Germinal center (tissue), 1 donor: ENCODE results near the gene C19orf38.

Source experiments
- DNase-seq: peaks from one replicate; pipeline ENCODE4 v3.0.0; 2012; ENCODE audit warnings: mixed read lengths, low spot score

The C19orf38 gene

GRCh38 chr19:10848230-10848856 is at the start of gene C19orf38:
C19orf38 (plus strand) TSS chr19:10848415; CDS start chr19:10848509, 94 bp downstream.
- DNase-seq = no peak

- no peak for DNase-seq
Observed at GRCh38 chr19:10800488-10800887, 47.7 kb upstream of the C19orf38 start.

- DNase-seq = no peak
Observed at GRCh38 chr19:10802479-10802878, 45.7 kb upstream of the C19orf38 start.

GRCh38 chr19:10803252-10803651 is 45.0 kb upstream of the C19orf38 start:
- no peak for DNase-seq

GRCh38 chr19:10805065-10805757 is 43.0 kb upstream of the C19orf38 start:
- no peak for DNase-seq

- DNase-seq = no peak
Observed at GRCh38 chr19:10805758-10806247, 42.4 kb upstream of the C19orf38 start.

DNA sequence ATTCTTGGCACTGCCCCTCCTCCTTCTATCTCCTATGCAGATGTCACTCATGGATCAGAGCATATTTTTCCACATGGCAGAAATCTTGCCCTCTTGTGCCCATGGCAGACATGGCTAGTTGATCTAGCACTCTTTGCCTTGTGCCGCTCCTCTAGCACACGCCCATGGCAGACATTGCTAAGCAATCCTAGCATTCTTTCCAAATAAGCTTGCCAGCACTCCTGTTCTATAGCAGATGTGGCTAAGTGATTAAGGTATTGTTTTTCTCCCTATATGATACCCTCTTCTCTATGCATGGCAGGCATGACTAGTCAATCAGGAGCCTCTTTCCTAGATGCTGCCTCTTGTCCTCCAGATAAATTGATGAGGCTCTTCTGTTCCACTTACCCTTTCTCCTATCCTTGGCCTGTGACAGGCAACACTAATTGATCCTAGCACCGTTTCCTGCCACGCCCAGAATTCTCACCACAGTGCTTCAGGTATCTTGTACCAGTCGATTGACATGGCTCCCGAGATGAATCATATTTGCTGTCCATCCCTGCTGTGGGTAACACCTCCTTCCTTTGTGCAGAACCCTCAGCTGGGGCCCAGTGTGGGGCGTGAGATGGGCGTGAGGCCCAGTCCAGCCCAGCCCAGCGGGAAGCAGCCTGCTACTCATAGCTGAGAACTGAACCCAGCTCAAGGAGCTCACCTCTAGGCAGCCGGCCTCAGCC is 39.1 kb upstream of the C19orf38 start:
- DNase-seq = no peak

GRCh38 chr19:10809651-10810285 is 38.4 kb upstream of the C19orf38 start:
- DNase-seq = no peak

- DNase-seq = no peak
Observed at GRCh38 chr19:10811391-10812111, 36.7 kb upstream of the C19orf38 start.

GRCh38 chr19:10812196-10812595 is 36.0 kb upstream of the C19orf38 start:
- no peak for DNase-seq

- DNase-seq = no peak
Observed at GRCh38 chr19:10812902-10813404, 35.3 kb upstream of the C19orf38 start.

DNA sequence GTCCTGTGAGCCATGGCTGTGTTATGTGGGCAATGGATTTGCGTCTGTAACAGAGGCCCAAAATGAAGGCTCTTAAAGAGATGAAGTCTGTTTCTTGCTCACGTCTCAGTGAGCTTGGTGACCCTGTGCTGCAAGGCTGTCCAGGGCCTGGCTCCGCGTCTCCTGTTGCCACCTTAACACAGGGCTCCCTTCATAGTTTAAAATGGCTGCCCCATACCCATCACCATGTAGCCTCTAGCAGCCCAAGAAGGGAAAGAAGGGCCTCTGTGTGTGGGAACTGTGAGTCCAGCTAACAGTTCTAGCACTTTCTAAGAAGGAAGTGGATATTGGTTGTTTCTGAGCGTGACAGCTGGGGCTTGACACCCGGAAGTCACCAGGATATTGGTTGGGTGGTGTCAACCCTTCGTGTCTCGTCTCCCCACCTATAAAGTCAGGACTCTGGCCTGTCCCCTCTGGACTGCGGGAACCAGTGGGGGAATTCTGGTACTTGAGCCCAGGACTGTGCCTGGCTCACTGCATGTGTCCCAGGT is 33.1 kb upstream of the C19orf38 start:
- DNase-seq = no peak

DNA sequence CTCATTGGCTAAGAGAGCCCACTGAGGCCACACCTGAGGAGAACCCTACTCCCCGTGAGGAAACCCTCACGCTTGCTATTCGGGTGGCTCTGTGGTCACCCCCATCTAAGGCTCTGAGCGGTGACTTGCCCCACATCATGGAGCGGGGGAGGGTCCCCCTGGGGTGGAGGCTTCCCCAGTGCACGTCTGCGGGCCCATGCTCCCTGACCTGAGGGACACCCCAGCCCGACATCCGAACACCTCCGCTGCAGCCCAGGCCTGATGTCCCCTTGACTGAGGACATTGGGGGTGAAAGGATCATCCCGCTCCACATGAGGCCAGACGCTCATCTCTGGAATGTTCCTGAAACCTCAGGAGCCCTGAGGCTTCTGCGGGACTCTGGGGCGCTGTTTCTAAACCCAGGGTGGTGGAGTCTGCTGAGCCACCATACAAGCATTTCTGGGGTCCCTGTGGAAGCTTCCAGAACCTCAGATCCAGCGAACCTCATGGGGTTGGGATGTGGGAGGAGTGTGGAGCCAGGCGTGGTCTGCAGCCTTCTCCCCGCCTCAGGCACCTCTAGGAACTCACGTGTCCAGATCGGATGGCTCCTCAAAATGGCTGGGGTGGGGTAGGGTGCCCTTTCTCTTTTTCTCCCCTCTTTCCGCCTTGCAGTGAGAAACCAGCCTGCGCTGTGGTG is 32.1 kb upstream of the C19orf38 start:
- no peak for DNase-seq

- no peak for DNase-seq
Observed at GRCh38 chr19:10816691-10817090, 31.5 kb upstream of the C19orf38 start.

DNA sequence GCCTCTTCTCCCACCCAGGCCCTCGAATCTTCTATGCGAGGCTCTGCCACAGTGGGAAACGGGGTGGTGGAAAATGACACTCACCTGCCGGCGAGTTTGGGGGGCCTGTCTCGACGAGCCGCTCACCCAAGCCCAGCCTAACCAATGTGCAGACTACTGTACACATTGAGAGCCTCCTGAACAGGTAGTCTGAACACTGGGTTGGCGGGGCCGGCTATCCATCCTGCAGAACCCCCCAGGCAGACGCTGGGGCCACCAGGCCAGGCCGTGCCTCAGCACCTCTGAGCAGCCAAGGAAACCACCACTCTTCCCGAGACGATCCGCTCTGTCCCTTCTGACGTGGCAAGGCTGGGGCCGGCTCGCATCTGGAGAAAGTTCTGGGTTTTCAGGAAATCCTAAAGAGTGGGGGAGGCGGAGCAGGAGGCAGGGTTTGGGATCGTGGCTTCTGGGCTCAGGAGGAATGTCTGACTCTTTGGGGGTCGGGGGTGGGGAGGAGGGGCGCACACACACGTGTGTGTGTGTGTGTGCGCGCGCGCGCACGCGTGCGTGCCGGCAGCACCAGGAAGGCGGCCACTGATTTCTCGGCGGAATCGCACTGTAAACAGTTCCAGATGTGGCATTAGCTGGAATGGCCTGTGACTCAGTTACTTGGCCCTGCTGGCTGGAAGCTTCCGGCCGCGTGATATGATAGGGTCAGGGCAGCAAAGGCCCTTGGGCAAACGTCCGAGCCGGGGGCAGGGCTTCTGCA is 30.8 kb upstream of the C19orf38 start:
- no peak for DNase-seq

DNA sequence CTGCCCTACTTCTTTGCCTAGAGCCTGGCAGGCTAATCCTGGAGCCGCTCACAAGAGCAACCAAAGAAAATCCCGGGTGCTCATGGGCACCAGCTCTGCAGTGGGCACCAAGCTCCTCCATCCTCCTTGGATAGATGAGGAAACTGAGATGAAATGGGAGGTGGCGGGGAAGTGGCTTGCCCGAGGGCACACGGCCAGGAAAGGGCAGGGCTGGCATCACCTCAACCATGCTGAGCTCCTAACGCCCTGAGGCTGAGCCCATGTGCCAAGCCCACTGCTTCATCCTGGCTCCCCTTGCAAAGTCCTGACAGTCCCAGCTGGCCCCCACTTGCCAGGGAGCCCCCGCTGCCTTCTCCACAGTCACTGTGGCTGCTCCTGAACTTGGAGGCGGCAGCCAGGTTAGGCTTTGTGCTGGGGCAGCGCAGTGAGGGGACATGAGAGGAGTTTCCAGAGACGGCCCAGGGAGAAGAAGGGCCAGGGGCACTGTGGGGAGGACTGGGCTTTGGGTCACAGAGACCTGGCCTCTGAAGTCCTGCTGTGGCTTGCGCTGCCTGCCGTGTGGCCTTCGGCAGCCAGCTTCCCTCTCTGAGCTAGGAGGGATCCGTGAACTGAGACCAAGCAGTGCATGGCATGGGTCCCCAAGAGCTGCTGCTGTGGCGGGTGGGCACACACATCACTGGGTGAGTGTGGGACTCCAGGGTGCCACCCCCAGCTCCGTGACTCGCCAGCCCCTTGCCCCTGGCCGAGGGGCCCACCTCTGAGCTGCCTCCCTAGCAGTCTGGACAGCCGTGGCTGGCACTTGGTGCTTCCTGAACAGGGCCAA is 29.7 kb upstream of the C19orf38 start:
- no peak for DNase-seq

GRCh38 chr19:10819124-10820060 is 28.8 kb upstream of the C19orf38 start:
- no peak for DNase-seq

DNA sequence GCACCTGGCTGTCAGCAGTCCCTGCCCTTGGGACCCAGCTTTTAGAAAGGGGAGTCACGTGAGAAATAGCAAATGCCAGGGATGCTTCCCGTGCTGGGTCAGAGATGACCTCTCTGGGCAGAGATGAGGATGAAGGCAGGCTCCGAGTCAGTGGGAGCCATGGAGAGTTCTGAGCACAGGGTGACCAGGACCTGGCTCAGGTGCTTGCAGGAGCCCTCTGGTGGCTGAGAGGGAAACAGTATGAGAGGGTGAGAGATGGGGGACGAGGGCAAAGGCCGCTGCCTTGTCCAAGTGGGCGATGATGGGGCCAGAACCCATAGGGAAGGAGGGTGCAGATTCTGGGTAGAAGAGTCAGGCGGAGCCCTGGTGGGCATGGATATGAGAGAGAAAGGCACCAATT is 28.0 kb upstream of the C19orf38 start:
- no peak for DNase-seq
